Natural killer cell (primary cell): ENCODE results near the gene JPH2. TPM values are rescaled to one million over a fixed set of nuclear protein-coding genes. Genes with fewer than 3 reads are reported as not detected.

ENCODE experiments used
- ATAC-seq, 3 donors: fragments of 150-1000 bp in 2 of 3; fragments of 200-7000 bp in 1 of 3; cut with Tn5 transposase; 1 replicate in 1 of 3; 2 replicates in 2 of 3; pipeline ENCODE4 v1.10.0; 2021; ENCODE audit warnings: mild to moderate bottlenecking in 2 of 3, moderate library complexity in 2 of 3
- DNase-seq, 2 donors: peaks; one replicate each; pipeline versions ENCODE4 v3.0.0 to v3.0.0-alpha.2; 2013 to 2021; ENCODE audit warnings: mixed read lengths in 1 of 2
- H3K27ac ChIP-seq: one replicate; pipeline ENCODE4 v1.5.1; 2013; ENCODE audit warnings: mild to moderate bottlenecking, low read length
- H3K27me3 ChIP-seq: one replicate; pipeline ENCODE4 v1.6.1; 2013; ENCODE audit warnings: low read length; ENCODE audit not compliant: control insufficient read depth, insufficient read depth
- H3K36me3 ChIP-seq: one replicate; pipeline ENCODE4 v1.6.1; 2013; ENCODE audit warnings: low read length; ENCODE audit not compliant: control insufficient read depth, insufficient read depth
- H3K4me1 ChIP-seq: one replicate; pipeline ENCODE4 v1.6.1; 2013; ENCODE audit warnings: low read length; ENCODE audit not compliant: control insufficient read depth, insufficient read depth
- H3K4me3 ChIP-seq: one replicate; pipeline ENCODE4 v1.5.1; 2013; ENCODE audit warnings: low read length
- H3K9me3 ChIP-seq: one replicate; pipeline ENCODE4 v1.6.1; 2013; ENCODE audit warnings: low read length; ENCODE audit not compliant: control insufficient read depth, insufficient read depth
- H3K27ac Mint-ChIP-seq, 2 donors: one replicate each; pipeline ENCODE4 v1.8.0; 2022; ENCODE audit warnings: mild to moderate bottlenecking in 2 of 2, mixed read lengths in 2 of 2, moderate library complexity in 1 of 2
- H3K27me3 Mint-ChIP-seq, 2 donors: one replicate each; pipeline ENCODE4 v1.8.0; 2022; ENCODE audit warnings: low read depth in 2 of 2, mixed read lengths in 2 of 2
- H3K36me3 Mint-ChIP-seq: one replicate; pipeline ENCODE4 v1.8.0; 2022; ENCODE audit warnings: mixed read lengths
- H3K4me1 Mint-ChIP-seq, 2 donors: one replicate each; pipeline ENCODE4 v1.8.0; 2022; ENCODE audit warnings: mixed read lengths in 2 of 2
- H3K4me3 Mint-ChIP-seq: one replicate; pipeline ENCODE4 v1.8.0; 2022; ENCODE audit warnings: mild to moderate bottlenecking, moderate library complexity, mixed read lengths
- H3K9me3 Mint-ChIP-seq, 2 donors: one replicate each; pipeline ENCODE4 v1.8.0; 2022; ENCODE audit warnings: mixed read lengths in 2 of 2
- WGBS: methylation state at CpG from one replicate; pipeline ENCODE4 v1.1.7; 2013; ENCODE audit warnings: missing lambda C conversion rate; ENCODE audit not compliant: insufficient coverage; 5-methylcytosine and 5-hydroxymethylcytosine counted together
- intact Hi-C: fragments of 100-400 bp; cut with micrococcal nuclease; formaldehyde crosslinking; loops from one replicate; pipeline ENCODE4 v1.14.2; 2022
- total RNA-seq, 4 donors: library from RNA; stranded (reverse); fragments of 120-200 nt in 1 of 4; gene quantifications; one replicate each; pipeline versions ENCODE4 v1.2.3 to v1.2.4, GENCODE V29; 2013 to 2022
- TF ChIP-seq, protein P1 (sequence below): fragments of 200-600 bp; IDR thresholded peaks from one replicate; pipeline ENCODE4 v1.8.0; 2022; ENCODE audit warnings: antibody characterized with exemption

The JPH2 gene
- total RNA-seq, 3 donors from 2014 or later (not counting 1 experiment from before 2014, with no cell fraction given) = not detected

DNA sequence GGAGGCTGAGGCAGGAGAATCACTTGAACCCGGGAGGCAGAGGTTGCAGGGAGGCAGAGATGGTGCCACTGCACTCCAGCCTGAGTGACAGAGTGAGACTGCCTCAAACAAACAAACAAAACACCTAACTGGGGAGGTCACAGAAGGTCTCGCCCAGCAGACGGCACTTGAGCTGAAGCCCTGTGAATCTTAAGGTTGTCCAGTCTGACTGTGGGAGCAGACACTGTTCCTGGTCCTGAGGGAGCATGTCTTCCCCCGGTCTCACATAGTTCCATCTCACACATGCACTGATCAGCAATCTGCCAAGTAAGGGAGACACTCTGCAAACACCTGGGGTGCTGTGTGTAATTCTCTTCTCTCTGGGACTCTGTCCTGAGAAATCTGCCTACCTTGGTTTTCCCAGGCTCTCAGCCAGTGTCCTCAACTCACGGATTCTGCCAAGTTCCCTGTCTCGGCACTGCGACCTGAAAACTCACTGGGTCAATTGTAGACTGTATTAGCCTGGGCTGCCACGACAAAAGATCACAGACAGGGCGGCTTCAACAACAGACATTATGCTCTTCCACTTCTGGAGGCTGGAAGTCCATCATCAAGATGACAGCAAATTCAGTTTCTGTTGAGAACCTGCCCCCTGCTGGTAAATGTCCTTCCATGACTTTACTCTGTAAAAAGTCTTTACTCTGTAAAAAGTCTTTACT is 94.3 kb downstream of the JPH2 start:
- Histone ChIP-seq H3K27me3 (no peaks in the 10 kb centered on the region), H3K36me3 (no peaks in the 10 kb centered on the region), H3K27ac (no peak overlapping the region), H3K4me1 (no peaks in the 10 kb centered on the region), H3K9me3 (no peaks in the 10 kb centered on the region), H3K4me3 (no peak overlapping the region)
- H3K4me3 Mint-ChIP-seq = no peak overlapping the region
- TF ChIP-seq, protein P1, sequence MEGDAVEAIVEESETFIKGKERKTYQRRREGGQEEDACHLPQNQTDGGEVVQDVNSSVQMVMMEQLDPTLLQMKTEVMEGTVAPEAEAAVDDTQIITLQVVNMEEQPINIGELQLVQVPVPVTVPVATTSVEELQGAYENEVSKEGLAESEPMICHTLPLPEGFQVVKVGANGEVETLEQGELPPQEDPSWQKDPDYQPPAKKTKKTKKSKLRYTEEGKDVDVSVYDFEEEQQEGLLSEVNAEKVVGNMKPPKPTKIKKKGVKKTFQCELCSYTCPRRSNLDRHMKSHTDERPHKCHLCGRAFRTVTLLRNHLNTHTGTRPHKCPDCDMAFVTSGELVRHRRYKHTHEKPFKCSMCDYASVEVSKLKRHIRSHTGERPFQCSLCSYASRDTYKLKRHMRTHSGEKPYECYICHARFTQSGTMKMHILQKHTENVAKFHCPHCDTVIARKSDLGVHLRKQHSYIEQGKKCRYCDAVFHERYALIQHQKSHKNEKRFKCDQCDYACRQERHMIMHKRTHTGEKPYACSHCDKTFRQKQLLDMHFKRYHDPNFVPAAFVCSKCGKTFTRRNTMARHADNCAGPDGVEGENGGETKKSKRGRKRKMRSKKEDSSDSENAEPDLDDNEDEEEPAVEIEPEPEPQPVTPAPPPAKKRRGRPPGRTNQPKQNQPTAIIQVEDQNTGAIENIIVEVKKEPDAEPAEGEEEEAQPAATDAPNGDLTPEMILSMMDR = peak; percentile 46
- peak in 1 of 2 donors; percentile 63 for DNase-seq
- intact Hi-C loops = loop anchor here (10.0 kb wide), 1 partner anchor 638 kb away; the partner anchor contains the start of gene SRSF6
- H3K27me3 Mint-ChIP-seq = peaks cover 19% of the 10 kb centered on the region in 2 donors
- WGBS = 78% methylated on average over 9 of the region's 9 CpGs
- H3K4me1 Mint-ChIP-seq = no peaks in the 10 kb centered on the region
- ATAC-seq = no peak
- no peak overlapping the region for H3K27ac Mint-ChIP-seq
- no peaks in the 10 kb centered on the region for H3K9me3 Mint-ChIP-seq
- H3K36me3 Mint-ChIP-seq = no peaks in the 10 kb centered on the region

DNA sequence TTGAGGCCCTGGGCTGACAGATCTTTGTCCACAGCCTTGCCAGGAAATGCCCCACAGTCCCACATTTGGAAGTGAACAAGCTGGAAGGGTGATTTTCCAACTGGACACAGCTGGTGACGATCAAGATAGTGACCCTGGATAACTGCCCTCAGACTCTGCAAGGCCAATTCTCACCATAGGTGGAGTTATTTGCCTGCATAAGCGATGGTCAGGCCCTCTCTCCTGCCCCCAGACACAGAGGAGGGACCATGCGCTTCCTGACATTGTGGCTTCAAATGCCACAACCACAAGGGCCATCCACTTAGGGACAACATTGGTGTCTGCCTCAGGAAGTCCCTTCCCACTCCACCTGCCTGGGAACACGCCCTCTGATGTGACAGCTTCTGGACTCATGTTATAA is 96.0 kb downstream of the JPH2 start:
- Histone ChIP-seq H3K27me3 (no peaks in the 10 kb centered on the region), H3K9me3 (no peaks in the 10 kb centered on the region), H3K4me3 (no peak overlapping the region), H3K27ac (no peak overlapping the region), H3K36me3 (no peaks in the 10 kb centered on the region), H3K4me1 (no peaks in the 10 kb centered on the region)
- Mint-ChIP-seq H3K36me3 (no peaks in the 10 kb centered on the region), H3K4me1 (no peaks in the 10 kb centered on the region), H3K4me3 (no peak overlapping the region), H3K9me3 (no peaks in the 10 kb centered on the region), H3K27me3 (peaks cover 19% of the 10 kb centered on the region in 2 donors), H3K27ac (no peak overlapping the region)
- intact Hi-C loops = loop anchor here (10.0 kb wide), 1 partner anchor 636 kb away; the partner anchor contains the start of gene SRSF6
- 57% methylated on average over 4 of the region's 4 CpGs for WGBS
- no peak for ATAC-seq
- TF ChIP-seq, protein P1 = no peak
- DNase-seq = no peak

DNA sequence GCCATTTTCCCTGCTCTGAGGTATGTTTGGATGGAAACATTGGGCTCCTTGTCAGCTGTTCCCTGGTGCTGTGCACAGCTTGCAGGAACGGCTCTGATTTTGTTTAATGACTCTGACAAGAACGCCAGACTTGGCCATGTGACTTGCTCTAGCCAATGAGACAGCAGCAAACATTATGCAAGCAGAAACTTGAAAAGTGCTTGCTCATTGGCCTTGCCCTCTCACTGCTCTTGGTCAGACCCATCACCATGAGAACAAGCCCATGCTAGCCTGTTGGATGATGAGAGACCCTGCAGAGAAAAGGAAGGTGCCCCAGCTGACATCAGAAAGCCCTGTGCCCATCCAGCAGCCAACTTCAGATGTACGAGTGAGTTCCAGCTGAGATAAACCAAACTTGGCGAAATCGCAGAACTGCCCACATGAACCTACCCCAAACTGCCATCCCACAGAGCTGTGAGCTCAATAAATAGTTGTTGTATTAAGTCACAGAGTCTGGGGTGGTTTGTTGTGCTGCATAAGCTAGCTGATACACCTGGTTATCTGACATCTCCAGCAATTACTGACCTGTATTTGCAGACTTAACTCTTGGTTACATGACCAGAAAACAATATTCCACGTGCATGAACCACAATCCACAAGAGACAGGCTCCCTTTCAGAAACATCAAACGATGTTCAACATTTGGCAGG is 96.9 kb downstream of the JPH2 start:
- Histone ChIP-seq H3K9me3 (no peaks in the 10 kb centered on the region), H3K36me3 (no peaks in the 10 kb centered on the region), H3K27me3 (no peaks in the 10 kb centered on the region), H3K4me3 (no peak overlapping the region), H3K27ac (no peak overlapping the region), H3K4me1 (no peaks in the 10 kb centered on the region)
- WGBS = 60% methylated on average over 7 of the region's 7 CpGs
- ATAC-seq (no peak), DNase-seq (no peak)
- intact Hi-C loops = loop anchor here (10.0 kb wide), 1 partner anchor 635 kb away; the partner anchor contains the start of gene SRSF6
- Mint-ChIP-seq H3K4me3 (no peak overlapping the region), H3K4me1 (no peaks in the 10 kb centered on the region), H3K9me3 (no peaks in the 10 kb centered on the region), H3K36me3 (no peaks in the 10 kb centered on the region), H3K27me3 (peaks cover 16 to 19% of the 10 kb centered on the region in 2 donors), H3K27ac (no peak overlapping the region)
- TF ChIP-seq, protein P1 = no peak
